Fibroblast of mammary gland (primary cell): ENCODE results near the gene TSEN34.
"Not testable (repeated sequence)": the region's sequence is repeated elsewhere in the genome, so short reads cannot be mapped to it uniquely, and the experiment has no call there.

ENCODE experiments used
- DNase-seq: peaks from one replicate; pipeline ENCODE4 v3.0.0-alpha.2; 2010; ENCODE audit warnings: low read depth
- H3K4me3 ChIP-seq: 2 replicates; pipeline ENCODE4 v1.5.1; 2011; ENCODE audit warnings: low read depth, mild to moderate bottlenecking, low read length, moderate library complexity; ENCODE audit not compliant: control insufficient read depth
- TF ChIP-seq, protein P1 (sequence below): conservative IDR thresholded peaks from 2 replicates; pipeline ENCODE4 v1.5.1; 2011; ENCODE audit warnings: low read depth, low read length, inconsistent platforms; ENCODE audit not compliant: control insufficient read depth, insufficient read depth

The TSEN34 gene

GRCh38 chr19:54188215-54188871 lies 2.8 kb upstream of the TSEN34 start:
- peak; percentile 30 for DNase-seq
- TF ChIP-seq, protein P1, sequence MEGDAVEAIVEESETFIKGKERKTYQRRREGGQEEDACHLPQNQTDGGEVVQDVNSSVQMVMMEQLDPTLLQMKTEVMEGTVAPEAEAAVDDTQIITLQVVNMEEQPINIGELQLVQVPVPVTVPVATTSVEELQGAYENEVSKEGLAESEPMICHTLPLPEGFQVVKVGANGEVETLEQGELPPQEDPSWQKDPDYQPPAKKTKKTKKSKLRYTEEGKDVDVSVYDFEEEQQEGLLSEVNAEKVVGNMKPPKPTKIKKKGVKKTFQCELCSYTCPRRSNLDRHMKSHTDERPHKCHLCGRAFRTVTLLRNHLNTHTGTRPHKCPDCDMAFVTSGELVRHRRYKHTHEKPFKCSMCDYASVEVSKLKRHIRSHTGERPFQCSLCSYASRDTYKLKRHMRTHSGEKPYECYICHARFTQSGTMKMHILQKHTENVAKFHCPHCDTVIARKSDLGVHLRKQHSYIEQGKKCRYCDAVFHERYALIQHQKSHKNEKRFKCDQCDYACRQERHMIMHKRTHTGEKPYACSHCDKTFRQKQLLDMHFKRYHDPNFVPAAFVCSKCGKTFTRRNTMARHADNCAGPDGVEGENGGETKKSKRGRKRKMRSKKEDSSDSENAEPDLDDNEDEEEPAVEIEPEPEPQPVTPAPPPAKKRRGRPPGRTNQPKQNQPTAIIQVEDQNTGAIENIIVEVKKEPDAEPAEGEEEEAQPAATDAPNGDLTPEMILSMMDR = no peak
- peak overlapping the region; percentile 70 for H3K4me3 ChIP-seq

DNA sequence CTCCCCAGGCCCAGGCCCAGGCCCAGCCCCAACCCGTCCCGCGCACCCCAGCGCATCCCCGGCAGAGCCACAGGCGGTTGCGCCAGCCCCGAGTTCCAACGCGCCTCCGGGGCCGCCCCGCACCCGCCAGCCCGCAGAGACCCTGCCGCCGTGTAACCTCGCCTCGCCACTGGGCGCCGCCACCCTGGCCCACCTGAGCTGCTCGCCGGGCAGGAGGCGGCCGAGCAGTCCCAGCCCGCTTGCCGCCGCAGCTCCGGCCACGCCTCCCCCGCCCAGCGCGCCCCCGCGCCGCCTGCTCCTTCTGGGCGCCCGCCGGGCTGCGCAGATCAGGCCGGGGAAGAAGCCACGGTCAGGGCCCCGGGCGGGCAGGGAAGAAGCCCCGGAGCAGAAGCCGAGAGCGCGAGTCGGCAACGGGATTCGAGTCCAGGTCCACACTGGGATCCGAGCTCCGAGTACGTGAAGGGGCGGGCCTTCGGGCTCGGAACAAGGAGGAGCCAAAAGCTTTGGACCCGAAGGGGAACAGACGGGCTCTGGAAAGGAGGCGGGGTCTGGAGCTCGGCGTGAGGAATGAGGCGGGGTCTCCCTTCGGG lies 1.9 kb upstream of the TSEN34 start, which contains the start of gene MBOAT7:
Gene MBOAT7, minus strand, starts transcription at position 436 of the 590 bp plus-strand sequence. CDS start 1,072 bp downstream, outside the sequence.
- TF ChIP-seq, protein P1 = no peak
- no peak for DNase-seq
- peak within 1 kb of the TSS; percentile 70 for H3K4me3 ChIP-seq

GRCh38 chr19:54189735-54190502 lies 1.2 kb upstream of the TSEN34 start:
- DNase-seq = peak; percentile 100
- TF ChIP-seq, protein P1 = no peak
- H3K4me3 ChIP-seq = peak overlapping the region; percentile 70

DNA sequence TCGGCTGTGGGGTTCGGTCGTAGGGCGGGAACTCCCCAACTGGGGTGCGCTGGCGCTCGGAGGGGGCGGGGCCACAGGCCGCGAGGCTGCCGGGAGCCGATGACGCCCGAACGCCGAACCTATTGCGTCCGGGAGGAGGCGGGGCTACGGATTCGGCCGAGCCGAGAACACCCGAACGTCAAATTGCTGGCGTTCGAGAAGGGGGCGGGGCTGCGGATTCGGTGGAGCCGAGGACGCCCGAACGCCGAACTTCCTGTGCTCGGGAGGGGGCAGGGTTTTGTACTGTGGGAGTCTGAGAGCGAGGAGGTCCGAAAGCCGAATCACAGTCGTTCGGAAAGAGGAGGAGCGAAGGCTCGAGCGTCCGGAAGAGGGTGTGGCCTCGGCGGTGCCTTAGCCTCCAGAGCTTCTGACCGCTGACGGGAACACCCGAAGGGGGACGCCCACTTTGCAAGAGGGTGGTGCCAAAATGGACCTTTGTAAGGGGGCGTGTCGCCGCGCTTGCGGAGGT lies 551 bp upstream of the TSEN34 start:
- peak; percentile 99 for DNase-seq

GRCh38 chr19:54191811-54192453 lies 824 bp downstream of the TSEN34 start:
- TF ChIP-seq, protein P1 = no peak
- DNase-seq = no peak

More for the DNA sequence above, 551 bp upstream of the TSEN34 start:
- peak overlapping the region; percentile 74 for H3K4me3 ChIP-seq
- TF ChIP-seq, protein P1 = no peak

DNA sequence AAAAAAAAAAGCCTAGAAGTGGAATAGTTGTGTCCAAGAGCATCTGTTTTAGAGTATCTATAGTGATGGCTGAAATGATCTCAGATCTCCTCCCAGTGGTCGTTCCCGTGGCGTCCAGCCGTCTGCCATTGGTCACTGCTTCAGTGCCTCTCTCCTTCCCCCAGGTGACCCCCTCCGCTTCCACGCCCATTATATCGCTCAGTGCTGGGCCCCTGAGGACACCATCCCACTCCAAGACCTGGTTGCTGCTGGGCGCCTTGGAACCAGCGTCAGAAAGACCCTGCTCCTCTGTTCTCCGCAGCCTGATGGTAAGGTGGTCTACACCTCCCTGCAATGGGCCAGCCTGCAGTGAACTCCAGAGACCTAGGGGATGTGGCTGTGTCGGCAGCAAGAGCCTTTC lies 1.9 kb downstream of the TSEN34 start:
- no peak overlapping the region for H3K4me3 ChIP-seq
- TF ChIP-seq, protein P1 = no peak
- no peak for DNase-seq

More at GRCh38 chr19:54191811-54192453, 824 bp downstream of the TSEN34 start:
- H3K4me3 ChIP-seq = peak overlapping the region; percentile 74

- H3K4me3 ChIP-seq, DNase-seq: not testable (repeated sequence)
These were observed 3.4 kb downstream of the TSEN34 start for GRCh38 chr19:54194463-54194862.
